Globus pallidus (tissue), 1 donor: ENCODE data around the gene URI1.

Source experiments
- DNase-seq: peaks from one replicate; pipeline ENCODE4 v3.0.0-alpha.2; 2015; ENCODE audit warnings: low spot score

The URI1 gene

DNA sequence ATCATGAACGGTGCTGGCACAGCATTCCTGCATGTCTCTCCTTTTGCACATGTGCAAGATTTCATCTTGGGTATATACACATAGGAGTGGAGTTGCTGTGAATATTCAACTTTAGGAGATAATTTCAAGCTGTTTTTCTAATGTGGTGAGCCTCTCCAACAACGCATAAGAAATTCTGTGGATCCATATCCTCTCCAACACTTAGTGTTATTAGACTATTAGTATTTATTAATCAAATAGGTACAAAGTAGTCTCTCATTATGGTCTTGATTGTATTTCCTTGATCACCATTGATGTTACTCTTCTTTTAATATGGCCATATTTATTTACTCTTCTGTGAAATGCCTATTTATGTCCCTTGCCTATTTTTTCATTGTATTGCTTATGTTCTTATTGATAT lies 114.5 kb downstream of the URI1 start:
- no peak for DNase-seq

DNA sequence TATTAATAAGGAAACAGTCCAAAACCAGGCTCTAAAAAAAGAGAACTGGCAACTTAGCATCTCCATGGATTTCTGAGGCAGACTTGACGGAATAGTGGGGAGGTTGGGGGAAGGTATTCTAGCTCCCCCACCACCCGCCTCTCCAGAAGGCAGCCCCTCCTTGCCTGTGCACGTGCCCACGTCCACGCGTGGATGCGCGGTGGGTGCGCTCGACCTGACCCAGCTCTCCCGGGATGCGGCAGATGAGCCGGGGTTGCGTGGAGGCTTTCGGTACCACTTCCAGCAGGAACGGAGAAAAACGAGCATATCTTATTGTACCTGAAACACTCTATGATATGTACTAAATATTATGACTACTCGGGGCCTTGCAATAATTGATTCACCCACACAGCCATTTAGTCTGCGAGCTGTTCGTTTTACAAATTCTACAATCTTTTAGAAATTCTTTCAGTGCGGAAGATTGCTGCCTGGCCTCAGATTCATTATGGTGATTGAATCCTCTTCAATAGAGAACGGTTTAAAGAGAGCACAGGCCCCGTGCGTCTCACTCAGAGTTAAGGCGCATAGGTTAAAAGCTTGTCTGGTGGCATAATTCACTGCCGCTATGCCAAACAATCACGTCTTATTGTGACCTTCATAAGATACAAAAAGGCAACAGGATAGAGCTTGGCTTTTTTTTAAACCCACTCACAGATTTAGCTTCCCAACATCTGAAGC lies 117.9 kb downstream of the URI1 start:
- DNase-seq: no peak

GRCh38 chr19:30060531-30061222 lies 118.6 kb downstream of the URI1 start:
- no peak for DNase-seq

- no peak for DNase-seq
These were observed 119.4 kb downstream of the URI1 start for GRCh38 chr19:30061223-30062064.

DNA sequence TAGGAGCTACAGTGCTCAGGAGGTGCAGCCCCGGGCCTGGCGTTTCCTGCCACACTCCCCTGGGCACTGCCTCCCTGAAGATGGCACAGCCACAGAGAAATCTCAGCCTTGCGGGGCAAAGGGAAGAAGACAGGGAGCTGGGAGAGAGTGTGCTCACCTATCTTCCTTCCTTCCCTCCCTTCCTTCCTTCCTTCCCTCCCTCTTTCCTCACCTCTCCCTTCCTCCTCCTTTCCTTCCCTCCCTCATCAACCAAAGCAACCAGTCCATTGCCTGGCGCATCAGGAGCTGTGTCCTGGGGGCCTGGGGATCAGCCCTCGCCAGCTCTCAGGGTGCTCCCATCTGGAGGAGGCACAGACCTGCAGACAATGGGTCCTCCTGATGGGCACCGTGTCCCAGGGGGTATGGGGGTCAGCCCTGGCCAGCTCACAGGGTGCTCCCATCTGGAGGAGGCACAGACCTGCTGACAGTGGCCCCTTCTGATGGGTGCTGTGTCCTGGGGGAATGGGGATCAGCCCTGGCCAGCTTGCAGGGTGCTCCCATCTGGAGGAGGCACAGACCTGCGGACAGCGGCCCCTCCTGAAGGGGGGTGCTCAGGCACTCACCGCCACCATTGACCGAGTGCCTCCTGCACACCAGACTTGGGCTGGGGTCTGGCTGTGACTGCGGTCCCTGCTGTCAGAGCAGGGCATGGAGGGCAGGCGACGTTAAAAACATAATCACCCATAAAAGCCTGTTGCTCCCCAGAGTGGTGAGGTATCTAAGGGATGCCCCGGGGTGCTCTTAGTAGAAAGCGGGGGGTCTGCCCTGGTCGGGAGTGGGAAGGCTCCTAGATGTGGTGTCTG lies 120.2 kb downstream of the URI1 start:
- no peak for DNase-seq

DNA sequence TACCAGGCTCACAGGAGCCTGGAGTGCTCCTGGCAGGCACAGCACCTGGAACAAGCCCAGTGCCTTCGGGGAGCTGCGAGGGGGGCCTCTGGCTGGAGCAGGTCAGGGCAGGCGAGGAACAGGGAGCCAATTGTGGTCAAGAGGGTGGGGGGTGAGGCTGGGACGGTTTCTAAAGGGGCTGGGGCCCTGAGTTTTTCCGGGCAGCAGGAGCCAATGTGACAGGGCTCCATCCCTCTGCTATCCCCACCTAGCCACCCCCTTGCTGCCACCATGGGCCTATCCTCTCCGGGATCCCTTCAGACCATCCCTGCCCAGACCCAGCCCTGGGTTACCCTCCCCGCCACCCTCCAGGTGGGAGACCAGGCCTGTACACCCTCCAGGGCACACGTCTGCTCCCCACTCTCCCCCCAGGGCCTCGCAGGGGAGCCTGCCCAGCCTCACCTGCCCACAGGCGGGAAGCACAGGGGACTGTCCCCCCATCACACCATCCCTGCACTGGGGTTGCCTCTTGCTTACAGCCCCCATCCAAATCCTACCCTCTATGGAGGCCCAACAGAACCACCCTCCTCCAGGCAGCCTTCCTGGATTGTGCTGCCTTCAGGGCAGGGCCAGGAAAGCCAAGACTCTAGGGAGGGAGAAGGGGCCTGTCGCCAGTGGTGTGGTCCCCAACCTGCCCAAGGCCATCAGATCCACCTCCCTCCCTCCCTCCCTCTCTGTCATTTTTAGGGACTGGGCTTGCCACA lies 121.0 kb downstream of the URI1 start:
- DNase-seq: no peak

GRCh38 chr19:30063650-30064347 lies 121.8 kb downstream of the URI1 start:
- no peak for DNase-seq

GRCh38 chr19:30064348-30064699 lies 122.3 kb downstream of the URI1 start:
- DNase-seq: no peak

- DNase-seq: no peak
These were observed 122.9 kb downstream of the URI1 start for GRCh38 chr19:30064771-30065494.

DNA sequence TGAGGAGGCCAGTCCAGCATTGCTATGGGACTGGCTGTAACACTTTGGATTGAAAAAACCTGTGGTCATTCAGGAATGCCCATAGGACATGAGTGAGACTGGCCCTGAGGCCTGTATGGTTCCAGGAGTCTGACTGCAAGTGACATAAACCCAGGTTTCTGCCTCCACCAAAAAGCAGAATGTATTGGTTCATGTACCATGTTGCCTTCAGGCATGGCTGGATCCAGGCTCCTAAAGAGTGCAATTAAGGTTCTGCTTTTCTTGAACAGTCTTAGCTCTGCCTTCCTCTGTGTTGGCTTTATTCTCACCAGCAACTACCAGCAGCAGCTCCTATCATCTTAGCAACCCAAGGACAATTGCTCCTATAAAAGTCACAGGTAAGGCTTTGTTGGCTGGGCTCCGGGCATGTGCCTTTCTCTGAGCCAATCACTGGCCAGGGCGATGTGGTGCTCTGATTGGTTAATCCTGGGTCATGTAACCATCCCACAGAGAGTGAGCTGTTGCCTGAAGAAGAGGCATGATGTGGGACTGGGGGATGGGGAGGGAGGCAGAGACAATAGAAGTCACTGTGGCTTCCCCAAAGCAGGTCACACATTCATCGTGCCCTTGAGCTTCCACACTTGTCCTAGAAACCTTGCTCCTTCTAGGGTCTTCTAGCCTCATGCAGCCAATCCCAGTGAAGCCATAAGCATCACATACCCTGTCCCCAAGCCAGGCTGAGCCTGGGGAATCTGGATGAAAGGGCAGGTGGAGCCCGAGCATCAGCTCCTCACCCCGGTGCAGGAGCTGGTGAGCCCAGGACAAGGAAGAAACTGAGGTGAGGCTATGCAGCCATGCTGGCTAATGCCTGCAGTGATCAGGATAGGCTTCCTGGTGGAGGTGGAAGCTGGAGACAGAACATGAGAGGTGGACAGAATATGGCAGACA lies 123.9 kb downstream of the URI1 start:
- peak; percentile 10 for DNase-seq
